NCI-H1417 (cell line): ENCODE measurements around the gene NSUN7.

Experiments
- DNase-seq, 3 experiments: peaks; one replicate each; lab custom pipeline; 2025; lab: John Stamatoyannopoulos, UW

Gene NSUN7

DNA sequence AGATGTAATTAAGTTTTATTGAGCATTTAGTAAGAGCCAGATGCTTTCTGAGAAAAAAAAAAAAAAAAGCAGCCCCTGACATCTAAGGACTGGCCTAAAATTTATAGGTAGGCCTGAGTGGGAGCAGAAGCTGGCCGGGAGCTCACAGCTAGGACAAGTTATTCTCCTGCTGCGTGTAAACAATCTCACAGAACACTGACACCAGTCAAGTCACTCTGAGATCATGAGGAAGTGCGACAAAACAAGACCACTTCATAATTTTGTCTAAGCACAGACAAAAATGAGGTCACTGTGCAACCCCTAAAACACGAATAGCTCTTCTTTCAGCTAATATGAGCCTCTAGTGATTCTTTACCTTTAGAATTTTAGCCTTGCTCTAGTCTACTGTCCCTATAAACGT, 15.3 kb upstream of the NSUN7 start:
- no peak for DNase-seq

DNA sequence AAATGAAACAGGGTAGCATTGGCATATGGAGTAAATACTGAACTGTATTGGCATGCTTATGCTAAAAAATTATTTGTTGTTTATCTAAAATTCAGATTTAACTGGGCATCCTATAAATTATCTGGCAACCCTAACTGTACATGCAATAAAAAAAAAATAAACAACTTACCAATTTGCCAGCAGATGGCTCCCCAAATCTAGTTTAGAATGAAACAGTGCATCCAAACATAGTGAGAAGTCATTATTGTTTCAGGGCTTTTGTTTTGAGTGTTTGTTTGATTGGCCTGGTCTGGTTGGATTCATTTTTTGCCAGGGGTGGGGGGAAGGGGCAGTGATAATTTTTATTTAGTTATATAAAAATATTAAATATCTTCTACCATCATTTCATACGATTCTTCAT, 12.8 kb upstream of the NSUN7 start:
- DNase-seq = peak; percentile 22 to 86 (median 69)

- DNase-seq = peak in 1 of 3 experiments; percentile 14
These were observed 11.9 kb upstream of the NSUN7 start for GRCh38 chr4:40737879-40738278.

DNA sequence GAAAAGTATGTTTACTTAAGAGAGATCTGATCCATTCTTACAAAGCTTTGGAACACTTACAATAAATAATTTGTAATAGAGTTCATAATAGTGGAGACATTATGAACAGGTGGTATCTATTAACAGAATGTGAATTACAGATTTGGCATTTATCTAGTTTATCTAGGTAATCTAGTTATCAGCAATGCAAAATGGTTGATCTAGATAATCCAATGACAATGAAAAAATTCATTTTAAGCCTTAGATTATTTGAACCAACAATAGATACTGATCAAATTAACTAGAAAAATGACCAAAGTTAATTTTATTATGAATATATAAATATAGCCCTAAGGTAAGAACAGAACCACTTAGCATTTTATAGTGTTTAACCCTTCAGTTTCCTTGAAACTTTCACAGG, 10.4 kb upstream of the NSUN7 start:
- no peak for DNase-seq

DNA sequence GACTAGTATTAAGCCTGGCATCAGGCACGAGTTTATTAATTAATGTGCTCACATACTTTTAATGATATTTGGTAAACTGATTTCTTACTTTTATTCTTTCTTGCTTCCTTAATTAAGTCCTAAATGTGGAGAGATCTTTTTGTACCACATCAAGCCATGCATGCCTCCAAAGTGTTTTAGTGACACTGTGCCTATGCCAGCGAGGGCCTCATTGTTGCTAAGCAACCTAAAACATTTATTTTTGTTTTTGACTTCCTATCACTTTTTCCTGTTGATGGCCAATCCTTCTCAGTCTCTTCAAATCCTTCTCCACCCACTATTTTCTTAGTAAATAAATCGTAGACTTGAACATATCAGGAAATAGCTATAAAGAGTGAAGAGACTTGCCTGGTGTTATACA, 5.5 kb upstream of the NSUN7 start:
- no peak for DNase-seq

- no peak for DNase-seq
These were observed 4.3 kb upstream of the NSUN7 start for GRCh38 chr4:40745285-40745984.

DNA sequence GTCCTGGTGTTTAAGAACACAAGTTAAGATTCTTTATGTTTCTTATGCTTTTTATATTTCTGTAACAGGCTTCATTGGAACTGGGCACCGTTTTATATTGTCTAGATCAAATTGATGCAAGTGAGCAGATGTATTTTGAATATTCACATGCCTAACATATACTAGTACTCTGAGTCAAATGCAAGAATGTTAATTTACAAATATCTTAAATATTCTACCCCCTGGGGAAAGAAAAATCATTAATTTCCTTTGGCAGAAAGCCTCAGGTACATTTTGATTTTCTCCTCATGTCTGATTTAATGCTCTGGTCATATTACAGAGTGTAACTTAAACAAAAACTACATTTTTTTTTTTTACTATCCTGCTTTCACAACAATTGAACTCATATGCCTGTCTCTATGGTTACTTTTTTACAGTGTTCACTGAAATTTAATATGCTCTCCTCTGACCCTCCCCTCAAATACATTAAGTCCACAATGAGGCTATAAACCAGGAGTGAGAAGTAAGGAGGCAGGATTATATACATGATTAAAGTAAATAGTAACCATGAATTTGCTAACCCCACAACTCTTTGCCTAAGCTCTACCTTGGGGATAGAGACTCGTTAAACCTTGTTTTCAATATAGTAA, 2.4 kb upstream of the NSUN7 start:
- DNase-seq = peak in 1 of 3 experiments; percentile 61

GRCh38 chr4:40750461-40751258, 905 bp downstream of the NSUN7 start:
- DNase-seq = peak; percentile 44 to 71 (median 57)

- no peak for DNase-seq
These were observed 5.9 kb downstream of the NSUN7 start for GRCh38 chr4:40755616-40756015.

- no peak for DNase-seq
These were observed 13.5 kb downstream of the NSUN7 start for GRCh38 chr4:40763228-40763716.

DNA sequence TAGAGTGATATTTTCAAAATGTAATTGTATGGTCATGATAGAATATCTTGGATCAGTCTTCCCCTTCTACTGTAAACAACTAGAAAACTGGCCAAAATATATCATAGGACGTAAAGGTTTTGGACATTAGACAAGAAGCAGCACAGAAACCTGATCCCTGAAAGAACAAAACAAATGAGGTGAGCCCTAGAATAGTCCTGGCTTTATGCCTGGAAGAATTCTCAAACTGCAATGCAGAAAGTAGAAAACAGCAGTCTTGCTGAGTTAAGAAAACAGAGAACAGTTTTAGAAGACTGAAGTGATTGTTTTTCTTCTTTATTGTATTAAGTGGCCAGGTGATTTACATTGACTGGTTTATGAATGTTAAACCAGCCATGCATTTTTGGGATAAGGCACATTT, 19.5 kb downstream of the NSUN7 start:
- DNase-seq = no peak

DNA sequence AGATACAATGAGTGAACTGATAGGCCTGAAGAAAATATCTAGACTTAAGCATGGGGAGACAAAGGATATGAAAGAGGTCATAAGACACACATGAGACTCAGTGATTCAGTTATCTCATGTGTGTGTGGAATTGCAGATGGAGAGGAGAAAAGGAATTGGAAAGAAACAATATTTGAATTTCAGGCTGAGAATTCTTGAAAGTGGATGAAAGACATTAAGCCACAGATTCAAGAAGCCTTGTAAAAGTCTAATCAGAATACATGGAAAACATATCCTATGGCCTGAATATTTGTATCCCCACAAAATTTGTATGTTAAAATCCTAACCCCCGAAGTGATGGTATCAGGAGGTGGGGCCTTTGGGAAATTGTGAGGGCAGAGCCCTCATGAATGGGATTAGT, 28.3 kb downstream of the NSUN7 start:
- no peak for DNase-seq

DNA sequence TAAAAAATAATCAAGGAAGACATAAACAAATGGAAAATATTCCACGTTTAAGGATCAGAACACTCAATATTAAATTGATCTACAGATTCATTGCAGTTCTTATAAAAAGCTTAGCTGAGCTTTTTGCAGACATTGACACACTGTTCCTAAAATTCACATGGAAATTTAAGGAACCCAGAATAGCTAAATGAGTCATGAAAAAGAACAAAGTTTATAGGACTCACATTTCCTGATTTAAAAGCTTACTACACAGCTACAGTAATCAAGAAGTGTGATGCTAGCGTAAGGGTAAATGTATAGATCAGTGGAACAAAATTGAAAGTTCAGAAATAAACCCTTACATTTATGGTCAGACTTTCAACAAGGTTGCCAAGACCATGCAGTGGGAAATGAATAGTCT, 33.1 kb downstream of the NSUN7 start:
- DNase-seq = no peak

DNA sequence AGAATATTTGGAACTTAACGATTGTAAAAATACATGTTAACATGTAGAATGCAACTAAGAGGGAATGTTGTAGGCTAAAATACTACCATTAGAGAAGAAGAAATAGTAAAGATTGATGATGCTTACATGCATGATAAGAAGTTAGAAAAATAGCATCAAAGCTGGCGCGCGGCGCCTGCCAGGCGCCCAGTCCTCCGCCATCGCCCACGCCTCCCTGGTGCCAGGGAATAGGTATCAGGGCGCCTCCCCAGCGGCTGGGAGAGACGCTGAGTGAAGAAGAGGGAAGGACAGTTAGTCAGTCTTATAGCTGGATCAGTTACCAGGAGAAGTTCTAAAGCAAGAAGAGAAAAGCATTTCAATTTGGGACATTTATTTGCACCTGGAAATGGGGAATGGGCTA, 36.0 kb downstream of the NSUN7 start:
- DNase-seq = no peak

- DNase-seq = no peak
These were observed 38.6 kb downstream of the NSUN7 start for GRCh38 chr4:40788331-40788730.

DNA sequence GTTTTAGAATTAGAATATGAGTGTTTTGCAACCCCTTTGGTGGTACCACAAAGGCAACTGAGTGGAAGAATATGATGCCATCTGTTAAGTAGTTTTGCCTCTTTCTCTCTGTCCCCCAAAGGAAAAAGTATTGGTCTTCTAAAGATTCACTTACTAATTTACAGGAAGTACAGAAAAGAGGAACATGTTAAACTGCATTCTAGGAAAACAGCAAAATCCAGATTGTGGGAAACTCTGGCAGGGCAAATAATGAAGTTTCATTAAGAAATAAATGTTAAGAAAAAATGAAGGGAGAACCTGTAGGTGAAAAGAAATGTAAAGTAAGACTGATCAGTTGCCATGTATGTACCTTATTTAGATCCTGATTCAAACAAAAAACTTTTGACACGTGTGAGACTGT, 39.3 kb downstream of the NSUN7 start:
- DNase-seq = no peak

GRCh38 chr4:40789771-40790170, 40.0 kb downstream of the NSUN7 start:
- DNase-seq = no peak

- DNase-seq = no peak
These were observed 50.3 kb downstream of the NSUN7 start for GRCh38 chr4:40800064-40800463.

- DNase-seq = no peak
These were observed 54.8 kb downstream of the NSUN7 start for GRCh38 chr4:40804598-40804997.

DNA sequence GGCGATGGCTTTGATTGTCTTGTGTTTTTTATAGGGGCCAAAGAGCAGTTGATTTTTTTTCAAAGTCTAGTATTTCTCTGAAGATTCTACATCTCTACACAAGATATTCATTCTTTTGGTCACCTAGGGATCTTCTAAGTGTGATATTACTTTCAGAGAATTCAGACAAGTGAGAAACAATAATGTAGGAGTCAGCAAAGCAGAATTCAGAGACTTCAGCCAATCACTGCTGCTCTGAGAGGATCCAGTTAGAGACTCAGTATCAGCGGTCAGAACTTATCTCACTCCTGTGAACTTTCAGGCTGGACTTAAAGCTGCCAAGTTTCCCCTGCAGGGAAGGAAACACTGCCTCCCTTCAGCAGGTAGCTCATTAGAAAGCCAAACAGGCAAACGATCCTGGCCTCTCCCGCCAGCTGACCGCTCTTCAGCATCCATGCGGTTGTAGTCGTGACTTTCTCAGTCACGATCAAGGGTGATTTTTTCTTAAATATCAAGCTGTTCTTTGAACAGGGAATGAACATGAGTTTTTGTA, 59.2 kb downstream of the NSUN7 start:
- DNase-seq = no peak

GRCh38 chr4:40811956-40812355, 62.2 kb downstream of the NSUN7 start:
- DNase-seq = no peak

GRCh38 chr4:40812386-40812785, 62.6 kb downstream of the NSUN7 start:
- DNase-seq = no peak

DNA sequence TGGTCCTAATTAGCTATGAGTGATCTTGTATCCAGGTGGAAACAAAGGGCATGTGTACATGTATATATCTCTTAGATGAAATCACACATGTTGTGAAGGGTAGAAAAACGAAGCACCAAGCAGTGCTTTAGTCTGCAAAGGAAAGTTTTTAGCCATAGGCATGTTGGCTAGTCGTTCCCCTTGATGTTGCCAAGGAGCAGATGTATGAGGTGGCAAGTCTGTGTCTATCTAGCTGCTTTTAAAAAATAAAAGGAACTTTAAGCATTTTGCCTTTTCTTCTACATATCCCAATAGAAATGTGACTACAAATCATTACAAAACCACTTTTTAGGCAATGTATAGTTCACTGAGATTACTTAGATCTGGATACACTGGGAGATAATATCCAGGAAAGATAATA, 63.1 kb downstream of the NSUN7 start:
- DNase-seq = no peak
